CMK (cell line): Measurements from ENCODE around the gene TAS2R46.
"Not testable (repeated sequence)": the region's sequence is repeated elsewhere in the genome, so short reads cannot be mapped to it uniquely, and the experiment has no call there.

Experiments used
- DNase-seq: peaks from one replicate; pipeline ENCODE4 v3.0.0-alpha.2; 2010; ENCODE audit warnings: low read depth

The TAS2R46 gene

GRCh38 chr12:11039171-11039570 lies 22.9 kb downstream of the TAS2R46 start:
- DNase-seq = no peak

- not testable (repeated sequence) for DNase-seq
These were observed 28.1 kb downstream of the TAS2R46 start for GRCh38 chr12:11033959-11034358.

GRCh38 chr12:11031307-11031706 lies 30.8 kb downstream of the TAS2R46 start, which contains the start of gene TAS2R31:
TAS2R31 (minus strand) TSS chr12:11031407; CDS start chr12:11031335, 72 bp downstream.
- DNase-seq = no peak

- no peak for DNase-seq
These were observed 36.0 kb downstream of the TAS2R46 start for GRCh38 chr12:11026118-11026517.

GRCh38 chr12:11023387-11023786 lies 38.7 kb downstream of the TAS2R46 start:
- DNase-seq = no peak

- no peak for DNase-seq
These were observed 39.6 kb downstream of the TAS2R46 start, which contains the start of gene TAS2R19 for GRCh38 chr12:11022520-11022919. TAS2R19 (minus strand) TSS chr12:11022620; CDS start chr12:11022571, 49 bp downstream.

GRCh38 chr12:11016937-11017336 lies 45.2 kb downstream of the TAS2R46 start:
- DNase-seq = no peak

GRCh38 chr12:11015775-11016430 lies 46.2 kb downstream of the TAS2R46 start:
- peak; percentile 14 for DNase-seq

GRCh38 chr12:11014234-11014633 lies 47.9 kb downstream of the TAS2R46 start:
- DNase-seq = no peak
